NT2/D1 (cell line): Measurements from ENCODE around the gene KCNA2.

ENCODE experiments used
- DNase-seq: peaks from one replicate; pipeline ENCODE4 v3.0.0-alpha.2; 2011; ENCODE audit warnings: low read depth, low spot score
- H3K27me3 ChIP-seq: 2 replicates; pipeline ENCODE4 v1.6.0; 2011; ENCODE audit warnings: mild to moderate bottlenecking; ENCODE audit not compliant: insufficient read length, insufficient read depth
- H3K36me3 ChIP-seq: 2 replicates; pipeline ENCODE4 v1.6.1; 2011; ENCODE audit warnings: mild to moderate bottlenecking, low read length, mixed read lengths; ENCODE audit not compliant: insufficient read depth, insufficient read length
- H3K4me1 ChIP-seq: 2 replicates; pipeline ENCODE4 v1.5.1; 2011; ENCODE audit not compliant: insufficient read depth, insufficient read length
- H3K4me3 ChIP-seq: 2 replicates; pipeline ENCODE4 v1.5.1; 2011; ENCODE audit warnings: low read depth; ENCODE audit not compliant: insufficient read length
- H3K9ac ChIP-seq: 2 replicates; pipeline ENCODE4 v1.6.0; 2011; ENCODE audit warnings: low read depth; ENCODE audit not compliant: insufficient read length
- H3K9me3 ChIP-seq: 2 replicates; pipeline ENCODE4 v1.5.1; 2011; ENCODE audit warnings: mild to moderate bottlenecking, low read length; ENCODE audit not compliant: insufficient read depth
- SUZ12 ChIP-seq: IDR thresholded peaks from 2 replicates; pipeline ENCODE4 v1.6.1; 2011; ENCODE audit not compliant: insufficient read length, insufficient read depth; ENCODE audit errors: extremely low read depth
- YY1 ChIP-seq: IDR thresholded peaks from 2 replicates; pipeline ENCODE4 v1.6.1; 2011; ENCODE audit not compliant: insufficient read length, insufficient read depth
- ZNF274 ChIP-seq: IDR thresholded peaks from 2 replicates; pipeline ENCODE4 v1.6.1; 2011; ENCODE audit warnings: mild to moderate bottlenecking, low read depth, low read length

KCNA2 gene

DNA sequence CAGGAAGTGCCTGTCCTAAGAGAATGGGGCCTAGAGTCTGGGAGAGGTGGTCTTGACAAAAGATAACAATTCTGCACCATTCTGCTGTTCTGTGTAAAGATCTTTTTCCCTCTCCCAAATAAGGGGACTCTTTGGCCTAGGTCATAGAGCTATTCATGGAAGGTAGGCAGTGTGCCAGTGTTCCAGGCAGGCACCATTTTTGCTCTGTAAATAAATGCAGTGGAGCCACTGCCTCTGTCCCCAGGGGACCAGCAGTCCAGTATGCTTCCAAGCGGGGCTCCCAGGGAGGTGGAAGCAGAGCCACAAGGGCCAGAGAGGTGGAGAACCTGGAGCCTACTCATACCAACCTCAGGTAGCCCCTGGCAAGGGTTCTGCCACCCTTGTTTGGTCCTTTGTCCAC, 25.9 kb downstream of the KCNA2 start:
- DNase-seq, result no peak
- Histone ChIP-seq H3K9me3 (no peaks in the 10 kb centered on the region), H3K27me3 (no peaks in the 10 kb centered on the region), H3K4me1 (no peaks in the 10 kb centered on the region), H3K9ac (no peak overlapping the region), H3K4me3 (no peak overlapping the region), H3K36me3 (no peaks in the 10 kb centered on the region)
- TF ChIP-seq ZNF274 (no peak), YY1 (no peak), SUZ12 (no peak)

DNA sequence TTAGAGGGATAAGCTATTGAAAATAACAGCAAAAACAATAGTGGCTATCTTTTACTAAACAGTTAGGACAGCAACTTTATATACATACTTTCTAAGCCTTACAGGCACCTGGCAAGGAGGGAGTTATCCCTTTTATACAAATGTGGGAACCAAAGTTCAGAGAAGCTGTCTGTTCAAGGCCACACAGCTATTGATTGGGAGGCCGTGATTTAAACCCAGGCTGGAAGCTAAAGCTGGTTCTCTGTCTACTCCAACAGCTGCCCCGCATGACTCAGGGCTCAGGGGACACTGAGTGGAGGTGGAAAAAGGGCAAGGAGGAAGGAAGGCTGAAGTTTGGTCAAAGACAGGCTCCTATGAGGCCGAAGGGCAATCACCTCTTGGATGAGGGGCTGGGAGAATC, 26.7 kb downstream of the KCNA2 start:
- no peaks in the 10 kb centered on the region for H3K4me1 ChIP-seq
- H3K9ac ChIP-seq, result no peak overlapping the region
- no peak for DNase-seq
- H3K36me3 ChIP-seq, result no peaks in the 10 kb centered on the region
- no peaks in the 10 kb centered on the region for H3K9me3 ChIP-seq
- H3K27me3 ChIP-seq, result no peaks in the 10 kb centered on the region
- no peak overlapping the region for H3K4me3 ChIP-seq
- no peak for TF ChIP-seq ZNF274
- no peak for TF ChIP-seq YY1
- TF ChIP-seq SUZ12, result no peak

DNA sequence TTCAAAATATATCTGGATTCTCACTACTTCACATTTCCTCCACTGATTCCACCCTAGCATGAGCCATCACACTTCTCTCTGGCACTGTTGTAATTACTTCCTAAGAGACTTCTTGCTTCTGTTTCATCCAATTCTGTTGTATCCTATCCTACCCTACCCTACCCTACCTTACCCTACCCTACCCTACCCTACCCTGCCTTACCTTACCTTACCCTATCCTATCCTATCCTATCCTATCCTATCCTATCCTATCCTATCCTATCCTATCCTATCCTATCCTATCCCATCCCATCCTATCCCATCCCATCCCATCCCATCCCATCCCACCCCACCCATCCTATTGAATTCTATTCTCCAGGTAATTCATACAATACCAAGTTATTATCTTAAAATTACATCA, 29.7 kb downstream of the KCNA2 start:
- no peaks in the 10 kb centered on the region for H3K36me3 ChIP-seq

DNA sequence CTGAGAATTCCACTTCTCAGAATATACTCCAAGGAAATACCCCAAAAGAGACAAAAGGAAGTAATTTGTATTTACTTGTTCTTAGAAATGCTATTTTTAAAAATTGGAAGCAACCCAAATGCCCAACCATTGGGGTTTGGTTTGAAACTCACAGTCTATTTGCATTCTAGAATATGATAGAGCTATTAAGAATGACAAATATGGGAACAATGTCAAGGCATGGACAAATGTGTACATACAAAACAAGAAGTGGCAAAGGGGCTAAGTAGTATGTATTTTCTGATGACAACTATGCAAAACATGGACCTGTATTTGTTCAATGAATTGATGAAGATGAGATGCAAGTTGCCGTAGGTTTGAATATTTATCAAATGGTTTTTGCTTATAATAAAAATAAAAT, 32.8 kb downstream of the KCNA2 start:
- H3K9ac ChIP-seq, result no peak overlapping the region
- DNase-seq, result no peak
- H3K4me1 ChIP-seq, result no peaks in the 10 kb centered on the region
- H3K36me3 ChIP-seq, result no peaks in the 10 kb centered on the region
- H3K9me3 ChIP-seq, result no peaks in the 10 kb centered on the region
- TF ChIP-seq ZNF274, result no peak
- no peak for TF ChIP-seq YY1
- no peak for TF ChIP-seq SUZ12
- no peaks in the 10 kb centered on the region for H3K27me3 ChIP-seq
- no peak overlapping the region for H3K4me3 ChIP-seq

More for the DNA sequence above, 29.7 kb downstream of the KCNA2 start:
- DNase-seq, result no peak
- no peak overlapping the region for H3K4me3 ChIP-seq
- H3K27me3 ChIP-seq, result no peaks in the 10 kb centered on the region
- TF ChIP-seq YY1 (no peak), SUZ12 (no peak), ZNF274 (no peak)
- no peaks in the 10 kb centered on the region for H3K4me1 ChIP-seq
- H3K9ac ChIP-seq, result no peak overlapping the region
- H3K9me3 ChIP-seq, result no peaks in the 10 kb centered on the region

DNA sequence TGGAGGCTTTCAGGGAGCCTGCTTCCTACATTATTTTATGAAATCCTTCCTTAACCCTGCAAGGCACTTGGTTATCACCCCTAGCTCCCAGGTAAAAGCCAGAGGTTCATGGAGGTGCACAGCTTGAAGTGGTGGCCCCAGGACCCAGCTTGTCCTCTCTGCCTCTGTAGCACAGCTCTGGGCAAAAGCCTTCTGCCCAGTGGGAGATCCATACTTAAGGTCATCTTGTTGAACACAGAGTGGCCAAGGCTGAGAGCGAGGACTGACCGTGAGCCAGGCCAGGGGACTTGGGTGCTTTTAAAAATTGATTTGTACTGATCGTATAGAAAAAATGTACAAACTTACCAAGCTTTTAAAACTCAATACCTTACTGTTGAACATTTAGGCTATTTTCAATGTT, 33.4 kb downstream of the KCNA2 start:
- DNase-seq, result no peak
- Histone ChIP-seq H3K27me3 (no peaks in the 10 kb centered on the region), H3K4me3 (no peak overlapping the region), H3K36me3 (no peaks in the 10 kb centered on the region), H3K9me3 (no peaks in the 10 kb centered on the region), H3K9ac (no peak overlapping the region), H3K4me1 (no peaks in the 10 kb centered on the region)
- TF ChIP-seq SUZ12 (no peak), ZNF274 (no peak), YY1 (no peak)

DNA sequence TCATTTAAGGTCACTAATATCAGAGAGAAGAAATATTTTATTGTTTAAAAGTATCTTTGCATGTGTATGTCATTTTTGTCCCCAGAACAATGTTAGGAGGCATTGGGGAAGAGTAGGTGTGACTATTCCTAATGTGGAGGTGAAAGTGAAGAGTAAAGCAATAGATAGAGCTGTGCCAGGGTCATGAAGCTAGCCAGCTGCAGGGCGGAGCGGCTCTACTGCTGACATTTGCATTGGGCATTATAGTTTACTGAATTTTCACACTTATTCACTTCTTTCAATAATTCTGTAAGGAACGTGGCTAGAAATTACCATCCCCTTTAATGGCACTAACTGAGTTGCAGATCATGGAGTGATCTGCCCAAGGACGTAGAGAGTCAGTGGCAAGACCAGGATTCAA, 35.3 kb downstream of the KCNA2 start:
- H3K9me3 ChIP-seq, result no peaks in the 10 kb centered on the region
- no peaks in the 10 kb centered on the region for H3K36me3 ChIP-seq
- no peak for DNase-seq
- TF ChIP-seq SUZ12 (no peak), ZNF274 (no peak), YY1 (no peak)
- H3K4me3 ChIP-seq, result no peak overlapping the region
- no peaks in the 10 kb centered on the region for H3K4me1 ChIP-seq
- H3K27me3 ChIP-seq, result no peaks in the 10 kb centered on the region
- H3K9ac ChIP-seq, result no peak overlapping the region

DNA sequence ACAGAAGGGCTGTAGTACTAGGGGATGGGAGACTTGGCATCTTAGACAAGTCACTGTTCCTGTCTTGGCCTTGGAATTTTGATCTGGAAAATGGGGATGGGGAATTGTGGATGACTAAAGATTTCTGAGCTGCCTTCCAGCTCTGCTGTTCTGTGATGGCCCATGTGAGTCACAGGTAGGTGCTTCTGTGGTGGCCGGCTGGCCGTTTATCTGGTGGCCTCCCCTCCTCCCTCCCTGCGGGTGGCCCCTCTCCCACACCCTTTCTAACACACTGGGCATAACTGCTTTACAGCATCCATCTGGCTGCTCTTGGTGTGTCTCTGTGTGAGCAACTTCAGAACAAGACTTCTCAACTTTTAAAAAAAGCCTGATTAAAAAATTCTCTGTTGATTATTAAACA, 35.9 kb downstream of the KCNA2 start:
- H3K9me3 ChIP-seq, result no peaks in the 10 kb centered on the region
- H3K4me3 ChIP-seq, result no peak overlapping the region
- TF ChIP-seq ZNF274, result no peak
- no peak for TF ChIP-seq SUZ12
- TF ChIP-seq YY1, result no peak
- no peak for DNase-seq
- no peaks in the 10 kb centered on the region for H3K27me3 ChIP-seq
- no peaks in the 10 kb centered on the region for H3K36me3 ChIP-seq
- no peak overlapping the region for H3K9ac ChIP-seq
- no peaks in the 10 kb centered on the region for H3K4me1 ChIP-seq

DNA sequence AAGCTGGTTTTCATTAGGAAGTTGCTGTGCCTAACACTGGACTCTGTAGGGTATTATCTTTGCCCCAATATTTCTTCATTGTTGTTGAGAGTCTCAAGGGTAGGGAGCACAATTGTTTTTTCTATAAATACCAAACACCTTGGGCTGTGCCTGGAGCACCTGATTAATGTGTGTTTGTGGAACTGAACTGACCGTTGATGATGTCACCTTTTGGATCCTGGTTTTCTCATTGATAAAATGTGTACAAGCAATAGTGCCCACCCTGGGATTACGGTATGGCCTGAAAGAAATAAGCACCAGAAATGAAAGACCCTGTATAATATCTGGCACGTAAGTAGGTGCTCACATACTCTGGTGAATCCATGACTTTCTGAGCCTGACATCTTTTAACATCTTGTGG, 39.3 kb downstream of the KCNA2 start:
- Histone ChIP-seq H3K4me1 (no peaks in the 10 kb centered on the region), H3K36me3 (no peaks in the 10 kb centered on the region), H3K4me3 (no peak overlapping the region), H3K9ac (no peak overlapping the region), H3K27me3 (no peaks in the 10 kb centered on the region), H3K9me3 (no peaks in the 10 kb centered on the region)
- no peak for DNase-seq
- TF ChIP-seq SUZ12 (no peak), ZNF274 (no peak), YY1 (no peak)
